T-cell (primary cell): Measurements from ENCODE around the gene TEAD1. TPM values are rescaled to one million over a fixed set of nuclear protein-coding genes. Genes with fewer than 3 reads are reported as not detected.

Experiments
- ATAC-seq, 4 experiments: fragments of 200-7000 bp in 3 of 4; fragments of 150-1000 bp in 1 of 4; cut with Tn5 transposase; replicated peaks in 1 of 4; 1 replicate in 3 of 4; 2 replicates in 1 of 4; pipeline ENCODE4 v1.10.0; 2021; ENCODE audit warnings: moderate library complexity in 3 of 4, mild to moderate bottlenecking in 2 of 4, moderate number of reproducible peaks in 1 of 4
- CTCF ChIA-PET, 2 donors: fragments of 300-600 bp; sonication (Branson Sonifier 250); formaldehyde crosslinking; loops; one replicate each; lab custom pipeline; 2022; ENCODE audit warnings: antibody characterized with exemption in 2 of 2; lab: Charles Lee
- POLR2A ChIA-PET, 2 donors: fragments of 300-600 bp; sonication (Branson Sonifier 250); formaldehyde crosslinking; loops; one replicate each; lab custom pipeline; 2022; ENCODE audit warnings: antibody characterized with exemption in 2 of 2; lab: Charles Lee
- DNase-seq, 35 experiments: peaks; one replicate each; pipeline versions ENCODE4 v3.0.0 to v3.0.0-alpha.2; 2013 to 2023
- H3K27ac ChIP-seq: one replicate; pipeline ENCODE4 v1.5.1; 2013; ENCODE audit warnings: low read length
- H3K27me3 ChIP-seq, 2 experiments: replicated peaks in 1 of 2; 1 replicate in 1 of 2; 2 replicates in 1 of 2; pipeline versions ENCODE4 v1.6.1 to v1.7.0; 2013; ENCODE audit warnings: low read length in 1 of 2, mixed read lengths in 1 of 2; ENCODE audit not compliant: control insufficient read depth in 2 of 2, insufficient read depth in 2 of 2; ENCODE audit errors: extremely low read depth in 1 of 2
- H3K36me3 ChIP-seq, 2 donors: 1 replicate in 1 of 2; 2 replicates in 1 of 2; pipeline versions ENCODE4 v1.6.1 to v1.7.0; 2013; ENCODE audit warnings: low read length in 1 of 2; ENCODE audit not compliant: control insufficient read depth in 2 of 2, insufficient read depth in 1 of 2; ENCODE audit errors: extremely low read depth in 1 of 2
- H3K4me1 ChIP-seq, 2 experiments: 1 replicate in 1 of 2; 2 replicates in 1 of 2; pipeline versions ENCODE4 v1.6.1 to v1.7.0; 2013; ENCODE audit warnings: low read length in 2 of 2, mixed read lengths in 1 of 2; ENCODE audit not compliant: insufficient read depth in 2 of 2, control insufficient read depth in 1 of 2; ENCODE audit errors: extremely low read depth in 1 of 2
- H3K4me3 ChIP-seq, 2 donors: 1 replicate in 1 of 2; 2 replicates in 1 of 2; pipeline versions ENCODE4 v1.5.1 to v1.7.0; 2013; ENCODE audit warnings: mild to moderate bottlenecking in 2 of 2, low read length in 1 of 2, moderate library complexity in 1 of 2; ENCODE audit not compliant: control insufficient read depth in 1 of 2; ENCODE audit errors: extremely low read depth in 1 of 2
- H3K9me3 ChIP-seq: 2 replicates; pipeline ENCODE4 v1.7.0; 2013
- H3K27ac Mint-ChIP-seq, 2 donors: one replicate each; pipeline ENCODE4 v1.8.0; 2020 to 2021; ENCODE audit warnings: mild to moderate bottlenecking in 2 of 2, mixed read lengths in 2 of 2
- H3K27me3 Mint-ChIP-seq, 2 donors: one replicate each; pipeline ENCODE4 v1.8.0; 2021 to 2022; ENCODE audit warnings: mixed read lengths in 2 of 2
- H3K36me3 Mint-ChIP-seq: one replicate; pipeline ENCODE4 v1.8.0; 2021; ENCODE audit warnings: mixed read lengths
- H3K4me1 Mint-ChIP-seq, 3 donors: one replicate each; pipeline ENCODE4 v1.8.0; 2020 to 2022; ENCODE audit warnings: mixed read lengths in 3 of 3, mild to moderate bottlenecking in 1 of 3
- H3K4me3 Mint-ChIP-seq, 3 donors: one replicate each; pipeline ENCODE4 v1.8.0; 2020 to 2022; ENCODE audit warnings: mild to moderate bottlenecking in 3 of 3, mixed read lengths in 3 of 3, moderate library complexity in 3 of 3
- H3K9me3 Mint-ChIP-seq, 3 donors: one replicate each; pipeline ENCODE4 v1.8.0; 2020 to 2022; ENCODE audit warnings: mixed read lengths in 3 of 3
- WGBS: methylation state at CpG from one replicate; pipeline ENCODE4 v1.1.5; 2013; ENCODE audit warnings: missing lambda C conversion rate; ENCODE audit not compliant: insufficient coverage; 5-methylcytosine and 5-hydroxymethylcytosine counted together
- total RNA-seq, 35 experiments: library from RNA in 6 of 35; stranded (reverse) in 6 of 35; fragments of 120-200 nt in 1 of 35; gene quantifications; one replicate each; pipeline versions ENCODE4 v1.2.1 to v1.2.4 and lab custom pipeline; 2013 to 2026

The TEAD1 gene
- total RNA-seq, 5 donors from 2014 or later (not counting 1 experiment from before 2014, with no cell fraction given) = 0.20 to 0.72 (median 0.44) TPM; not detected in 1

- DNase-seq = no peak
- Histone ChIP-seq H3K36me3 (no peaks in the 10 kb centered on the region), H3K4me3 (no peak overlapping the region), H3K4me1 (no peaks in the 10 kb centered on the region), H3K27ac (no peak overlapping the region), H3K9me3 (no peaks in the 10 kb centered on the region), H3K27me3 (peaks cover 0 to 19% of the 10 kb centered on the region in 2 experiments)
- Mint-ChIP-seq H3K4me3 (no peak overlapping the region), H3K9me3 (no peaks in the 10 kb centered on the region), H3K27me3 (peaks cover 26 to 28% of the 10 kb centered on the region in 2 donors), H3K27ac (peak overlapping the region in 1 of 2 donors; percentile 41), H3K36me3 (no peaks in the 10 kb centered on the region), H3K4me1 (no peaks in the 10 kb centered on the region)
- CTCF ChIA-PET = interaction anchor here in 1 of 2 donors (0.5 to 1.3 kb wide), 2 partner anchors 370 to 505 kb away, joined by 3 to 4 read pairs; no protein-coding TSS in a partner anchor
- POLR2A ChIA-PET = no interaction called here
- no peak for ATAC-seq
- WGBS = 72% methylated on average over 6 of the region's 10 CpGs
These were observed 288.1 kb downstream of the TEAD1 start for GRCh38 chr11:12962306-12962705.

DNA sequence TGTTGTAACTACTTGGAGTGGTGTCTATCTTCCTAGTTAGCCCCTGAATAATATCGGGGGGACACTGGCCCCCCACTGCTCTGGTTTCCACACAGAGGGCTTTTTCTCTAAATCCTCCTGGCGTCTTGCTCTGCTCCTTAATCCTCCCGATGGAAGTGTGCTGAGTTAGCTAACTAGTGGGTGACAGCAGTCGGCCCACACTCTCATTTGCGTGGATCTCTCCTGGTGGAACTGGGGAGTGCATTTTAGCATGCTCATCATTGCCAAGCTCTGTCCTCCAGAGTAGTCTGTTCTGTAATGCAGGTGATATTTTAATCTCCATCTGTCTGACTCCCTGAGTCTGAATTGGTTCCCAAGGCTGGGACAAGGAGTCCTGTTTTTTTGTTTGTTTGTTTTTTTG is 288.8 kb downstream of the TEAD1 start:
- Mint-ChIP-seq H3K36me3 (no peaks in the 10 kb centered on the region), H3K27ac (no peak overlapping the region), H3K27me3 (peaks cover 26 to 28% of the 10 kb centered on the region in 2 donors), H3K4me3 (no peak overlapping the region), H3K4me1 (no peaks in the 10 kb centered on the region), H3K9me3 (no peaks in the 10 kb centered on the region)
- H3K4me3 ChIP-seq = no peak overlapping the region
- ChIA-PET POLR2A (no interaction called here), CTCF (interaction anchor here in 1 of 2 donors (0.9 kb wide), 1 partner anchor 17 kb away, joined by 4 read pairs; no protein-coding TSS in a partner anchor)
- no peak for DNase-seq
- H3K4me1 ChIP-seq = no peaks in the 10 kb centered on the region
- WGBS = 94% methylated on average over 4 of the region's 5 CpGs
- H3K9me3 ChIP-seq = no peaks in the 10 kb centered on the region
- no peak overlapping the region for H3K27ac ChIP-seq
- ATAC-seq = no peak
- no peaks in the 10 kb centered on the region for H3K36me3 ChIP-seq
- peaks cover 0 to 19% of the 10 kb centered on the region in 2 experiments for H3K27me3 ChIP-seq

DNA sequence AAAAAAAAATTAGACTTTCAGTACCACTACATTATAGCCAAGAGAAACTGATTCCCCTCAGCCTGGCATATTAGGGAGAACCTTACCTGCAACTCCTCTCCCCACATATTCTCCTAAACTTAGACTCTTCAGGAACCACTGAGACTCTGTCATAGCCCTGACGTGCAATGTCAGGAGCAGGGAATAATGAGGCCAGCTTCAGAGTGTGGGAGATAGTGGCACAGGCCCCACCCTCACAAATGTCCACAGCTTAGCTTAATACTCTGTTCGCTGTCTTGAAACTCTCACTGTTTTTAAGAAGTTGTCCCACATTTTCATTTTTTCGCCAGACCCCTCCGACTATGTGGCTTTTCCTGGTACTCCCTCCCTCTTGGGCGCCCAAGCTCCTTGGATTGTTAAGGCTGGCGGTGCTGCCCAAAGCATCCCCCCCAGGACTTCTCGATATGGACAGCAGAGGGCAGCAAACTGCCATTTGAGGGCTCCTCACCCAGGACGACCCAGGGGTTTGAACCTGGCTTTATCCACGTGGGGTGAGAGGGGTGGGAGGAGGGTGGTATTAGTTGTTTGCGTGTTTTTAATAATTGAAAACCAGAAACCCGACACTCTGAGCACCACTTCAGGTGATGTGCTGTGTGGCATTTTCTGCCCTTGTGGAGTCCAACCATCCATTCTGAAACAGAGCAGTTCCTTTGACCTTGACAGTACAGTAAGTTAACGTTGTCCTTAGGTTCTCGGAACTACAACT is 289.7 kb downstream of the TEAD1 start:
- WGBS = 14% methylated on average over 8 of the region's 13 CpGs
- ChIA-PET CTCF (interaction anchor here (0.7 to 1.2 kb wide), 4 partner anchors 16 to 371 kb away, joined by 3 to 5 read pairs (median 4); no protein-coding TSS in a partner anchor), POLR2A (no interaction called here)
- no peaks in the 10 kb centered on the region for H3K4me1 Mint-ChIP-seq
- no peaks in the 10 kb centered on the region for H3K4me1 ChIP-seq
- peak in 34 of 35 experiments; percentile 13 to 69 (median 42) for DNase-seq
- no peak overlapping the region for H3K27ac Mint-ChIP-seq
- H3K36me3 Mint-ChIP-seq = no peaks in the 10 kb centered on the region
- H3K27ac ChIP-seq = no peak overlapping the region
- H3K27me3 Mint-ChIP-seq = peaks cover 26 to 28% of the 10 kb centered on the region in 2 donors
- H3K4me3 ChIP-seq = no peak overlapping the region
- no peak overlapping the region for H3K4me3 Mint-ChIP-seq
- peak; percentile 52 to 66 (median 59) for ATAC-seq
- H3K9me3 ChIP-seq = no peaks in the 10 kb centered on the region
- H3K27me3 ChIP-seq = peaks cover 0 to 26% of the 10 kb centered on the region in 2 experiments
- no peaks in the 10 kb centered on the region for H3K9me3 Mint-ChIP-seq
- H3K36me3 ChIP-seq = no peaks in the 10 kb centered on the region

- ChIA-PET CTCF (interaction anchor here in 1 of 2 donors (1.2 kb wide), 1 partner anchor 371 kb away, joined by 5 read pairs; no protein-coding TSS in a partner anchor), POLR2A (no interaction called here)
- H3K27ac Mint-ChIP-seq = no peak overlapping the region
These were observed 290.4 kb downstream of the TEAD1 start for GRCh38 chr11:12964650-12965049.

DNA sequence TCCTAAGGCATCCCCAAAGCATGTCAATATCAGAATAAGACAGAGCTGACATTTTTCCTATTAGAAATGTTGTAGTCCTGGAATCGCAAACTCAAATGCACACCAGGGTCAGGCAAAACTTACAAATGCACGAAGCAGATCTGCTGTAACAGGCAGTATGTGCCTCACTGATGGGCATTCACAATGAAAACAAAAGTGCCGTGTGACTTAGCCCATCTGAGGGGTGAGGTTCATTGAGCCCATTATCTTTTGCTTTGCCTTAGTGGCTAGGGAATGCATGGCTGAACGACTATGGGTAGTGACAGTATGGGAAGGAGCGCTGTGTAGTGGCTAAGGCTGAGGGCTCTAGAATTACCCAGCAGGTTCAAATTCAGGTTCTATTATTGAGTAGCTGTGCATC is 291.8 kb downstream of the TEAD1 start:
- no peak overlapping the region for H3K27ac ChIP-seq
- Mint-ChIP-seq H3K9me3 (no peaks in the 10 kb centered on the region), H3K27ac (no peak overlapping the region), H3K4me3 (no peak overlapping the region), H3K27me3 (peaks cover 25 to 28% of the 10 kb centered on the region in 2 donors), H3K36me3 (no peaks in the 10 kb centered on the region), H3K4me1 (no peaks in the 10 kb centered on the region)
- no peaks in the 10 kb centered on the region for H3K9me3 ChIP-seq
- DNase-seq (no peak), ATAC-seq (no peak)
- no peaks in the 10 kb centered on the region for H3K4me1 ChIP-seq
- H3K36me3 ChIP-seq = no peaks in the 10 kb centered on the region
- 75% methylated on average over 5 of the region's 5 CpGs for WGBS
- ChIA-PET CTCF (interaction anchor here in 1 of 2 donors (1.1 kb wide), 1 partner anchor 378 kb away, joined by 5 read pairs; no protein-coding TSS in a partner anchor), POLR2A (interaction anchor here in 1 of 2 donors (0.6 kb wide), 1 partner anchor 55 kb away, joined by 5 read pairs; no protein-coding TSS in a partner anchor)
- no peak overlapping the region for H3K4me3 ChIP-seq
- H3K27me3 ChIP-seq = peaks cover 0 to 26% of the 10 kb centered on the region in 2 experiments

More at GRCh38 chr11:12964650-12965049, 290.4 kb downstream of the TEAD1 start:
- H3K4me1 ChIP-seq = no peaks in the 10 kb centered on the region
- H3K27me3 Mint-ChIP-seq = peaks cover 26 to 28% of the 10 kb centered on the region in 2 donors
- DNase-seq (no peak), ATAC-seq (no peak)
- no peaks in the 10 kb centered on the region for H3K36me3 Mint-ChIP-seq
- H3K9me3 ChIP-seq = no peaks in the 10 kb centered on the region
- no peak overlapping the region for H3K4me3 ChIP-seq
- H3K27me3 ChIP-seq = peaks cover 0 to 26% of the 10 kb centered on the region in 2 experiments
- H3K36me3 ChIP-seq = no peaks in the 10 kb centered on the region
- WGBS = 81% methylated on average over 5 of the region's 7 CpGs
- H3K9me3 Mint-ChIP-seq = no peaks in the 10 kb centered on the region
- H3K4me3 Mint-ChIP-seq = no peak overlapping the region
- H3K4me1 Mint-ChIP-seq = no peaks in the 10 kb centered on the region
- no peak overlapping the region for H3K27ac ChIP-seq

DNA sequence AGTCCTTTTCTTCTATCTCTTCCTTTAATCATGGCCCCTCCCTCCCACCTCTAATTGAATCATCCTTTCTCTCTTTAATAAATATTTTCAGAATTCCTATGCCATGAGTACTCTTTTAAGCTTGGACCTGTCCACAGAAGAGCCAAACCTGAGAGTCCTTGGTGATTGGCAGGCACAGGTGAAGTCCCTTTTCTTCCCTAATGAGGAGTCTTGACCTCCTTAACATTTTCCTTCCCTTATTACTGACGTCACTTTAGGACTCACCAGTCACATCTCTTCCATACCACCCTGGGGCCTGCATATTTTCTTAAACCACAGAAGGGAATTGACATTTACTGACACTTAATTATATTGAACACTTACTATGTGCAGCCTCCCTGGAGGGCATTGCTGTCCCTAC is 293.9 kb downstream of the TEAD1 start:
- H3K4me3 Mint-ChIP-seq = no peak overlapping the region
- no CpG with 5 or more reads among the region's 1 CpG for WGBS
- POLR2A ChIA-PET = no interaction called here

More for the DNA sequence above, 293.9 kb downstream of the TEAD1 start:
- H3K27me3 Mint-ChIP-seq = peaks cover 16 to 22% of the 10 kb centered on the region in 2 donors
- H3K9me3 Mint-ChIP-seq = no peaks in the 10 kb centered on the region
- H3K27ac Mint-ChIP-seq = no peak overlapping the region
- Histone ChIP-seq H3K9me3 (no peaks in the 10 kb centered on the region), H3K4me3 (no peak overlapping the region), H3K27ac (no peak overlapping the region), H3K4me1 (no peaks in the 10 kb centered on the region), H3K36me3 (no peaks in the 10 kb centered on the region), H3K27me3 (peaks cover 0 to 16% of the 10 kb centered on the region in 2 experiments)
- H3K4me1 Mint-ChIP-seq = no peaks in the 10 kb centered on the region
- no peaks in the 10 kb centered on the region for H3K36me3 Mint-ChIP-seq
- CTCF ChIA-PET = no interaction called here
- no peak for ATAC-seq
- no peak for DNase-seq
